ENCODE data around the gene PMS2.
"Not testable (repeated sequence)": the region's sequence is repeated elsewhere in the genome, so short reads cannot be mapped to it uniquely, and the experiment has no call there.

PMS2 gene

DNA sequence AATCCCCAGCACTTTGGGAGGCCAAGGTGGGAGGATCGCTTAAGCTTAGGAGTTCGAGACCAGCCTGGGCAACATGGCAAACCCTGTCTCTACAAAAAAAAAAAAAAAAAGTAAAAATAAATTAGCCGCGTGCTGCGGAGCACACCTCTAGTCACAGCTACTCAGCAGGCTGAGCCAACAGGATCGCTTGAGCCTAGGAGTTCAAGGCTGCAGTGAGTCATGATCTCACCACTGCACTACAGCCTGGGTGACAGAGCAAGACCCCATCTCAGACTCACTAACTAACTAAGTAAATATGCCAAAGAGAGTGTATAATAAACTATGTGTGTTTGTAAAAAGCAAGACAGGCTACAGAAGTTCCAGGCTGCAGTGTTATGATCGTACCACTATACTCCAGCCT, 45.0 kb downstream of the PMS2 start:
- not testable (repeated sequence) for H3K36me3 ChIP-seq (ENCODE audit: control insufficient read depth, insufficient read depth, low read length); H3K4me3 ChIP-seq (ENCODE audit: low read length); H3K27ac ChIP-seq (ENCODE audit: low read length); H3K4me1 ChIP-seq (ENCODE audit: control insufficient read depth, insufficient read depth, low read length); DNase-seq (ENCODE audit: low read depth, low spot score); H3K27me3 ChIP-seq (ENCODE audit: control insufficient read depth, insufficient read depth, low read length); H3K9me3 ChIP-seq (ENCODE audit: control insufficient read depth, insufficient read depth, low read length)
- WGBS (ENCODE audit: insufficient coverage, insufficient read length): no CpG with 5 or more reads among the region's 7 CpGs

DNA sequence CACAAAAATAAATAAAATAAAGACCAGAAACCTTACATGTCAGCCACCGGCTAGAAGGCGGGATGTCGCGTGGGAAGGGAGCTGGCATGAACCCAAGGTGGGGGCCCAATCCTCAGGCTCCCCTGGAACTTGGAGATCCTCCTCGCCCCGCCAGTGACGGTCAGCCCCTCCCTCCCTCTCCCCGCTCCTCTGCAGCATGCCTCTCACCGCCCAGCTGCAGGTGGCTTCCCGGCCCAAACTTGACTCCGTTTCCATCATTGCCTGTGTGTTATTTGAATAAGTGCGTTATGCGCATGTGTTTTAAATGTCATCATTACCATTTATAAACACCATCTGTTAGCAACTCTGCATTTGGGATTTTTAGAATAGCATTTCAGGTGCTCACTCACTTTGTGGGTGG, 45.6 kb downstream of the PMS2 start:
- not testable (repeated sequence) for H3K36me3 ChIP-seq (ENCODE audit: control insufficient read depth, insufficient read depth, low read length); H3K4me1 ChIP-seq (ENCODE audit: control insufficient read depth, insufficient read depth, low read length); H3K27ac ChIP-seq (ENCODE audit: low read length); H3K4me3 ChIP-seq (ENCODE audit: low read length); H3K27me3 ChIP-seq (ENCODE audit: control insufficient read depth, insufficient read depth, low read length); DNase-seq (ENCODE audit: low read depth, low spot score); H3K9me3 ChIP-seq (ENCODE audit: control insufficient read depth, insufficient read depth, low read length)
- no CpG with 5 or more reads among the region's 13 CpGs for WGBS (ENCODE audit: insufficient coverage, insufficient read length)

- H3K4me3 ChIP-seq (ENCODE audit: low read length); H3K36me3 ChIP-seq (ENCODE audit: control insufficient read depth, insufficient read depth, low read length); DNase-seq (ENCODE audit: low read depth, low spot score); H3K27ac ChIP-seq (ENCODE audit: low read length); H3K9me3 ChIP-seq (ENCODE audit: control insufficient read depth, insufficient read depth, low read length); H3K4me1 ChIP-seq (ENCODE audit: control insufficient read depth, insufficient read depth, low read length); H3K27me3 ChIP-seq (ENCODE audit: control insufficient read depth, insufficient read depth, low read length): not testable (repeated sequence)
- WGBS (ENCODE audit: insufficient coverage, insufficient read length): no CpG with 5 or more reads among the region's 17 CpGs
These were observed 73.9 kb downstream of the PMS2 start for GRCh38 chr7:5934945-5935450.

GRCh38 chr7:5931905-5932644, 76.8 kb downstream of the PMS2 start:
- H3K4me1 ChIP-seq (ENCODE audit: control insufficient read depth, insufficient read depth, low read length); H3K36me3 ChIP-seq (ENCODE audit: control insufficient read depth, insufficient read depth, low read length); H3K27ac ChIP-seq (ENCODE audit: low read length); H3K9me3 ChIP-seq (ENCODE audit: control insufficient read depth, insufficient read depth, low read length); H3K27me3 ChIP-seq (ENCODE audit: control insufficient read depth, insufficient read depth, low read length); DNase-seq (ENCODE audit: low read depth, low spot score); H3K4me3 ChIP-seq (ENCODE audit: low read length): not testable (repeated sequence)
- no CpG with 5 or more reads among the region's 13 CpGs for WGBS (ENCODE audit: insufficient coverage, insufficient read length)

GRCh38 chr7:5931250-5931649, 77.6 kb downstream of the PMS2 start:
- H3K27ac ChIP-seq (ENCODE audit: low read length); H3K9me3 ChIP-seq (ENCODE audit: control insufficient read depth, insufficient read depth, low read length); H3K4me3 ChIP-seq (ENCODE audit: low read length); DNase-seq (ENCODE audit: low read depth, low spot score); H3K4me1 ChIP-seq (ENCODE audit: control insufficient read depth, insufficient read depth, low read length); H3K27me3 ChIP-seq (ENCODE audit: control insufficient read depth, insufficient read depth, low read length); H3K36me3 ChIP-seq (ENCODE audit: control insufficient read depth, insufficient read depth, low read length): not testable (repeated sequence)
- WGBS (ENCODE audit: insufficient coverage, insufficient read length): no CpG with 5 or more reads among the region's 14 CpGs

DNA sequence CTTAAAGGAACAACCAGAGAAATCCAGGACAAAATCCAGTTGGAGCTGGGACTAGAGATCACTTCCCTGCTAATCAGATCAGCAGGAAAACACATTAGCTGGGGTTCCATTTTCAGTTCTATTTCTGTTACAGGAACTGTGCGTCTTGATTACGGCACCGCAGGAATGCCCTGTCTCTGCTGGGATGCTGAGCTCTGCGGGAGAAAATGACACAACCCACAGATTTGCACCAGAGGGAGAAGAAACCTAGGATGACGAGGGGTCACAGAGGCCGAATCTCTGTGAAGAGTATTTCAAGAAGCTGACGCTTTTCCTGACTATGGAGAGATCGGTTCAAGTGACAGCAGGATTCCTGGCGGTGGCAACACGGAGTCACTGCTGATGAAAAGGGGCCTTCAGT, 78.6 kb downstream of the PMS2 start:
- not testable (repeated sequence) for H3K4me1 ChIP-seq (ENCODE audit: control insufficient read depth, insufficient read depth, low read length); H3K27me3 ChIP-seq (ENCODE audit: control insufficient read depth, insufficient read depth, low read length); H3K9me3 ChIP-seq (ENCODE audit: control insufficient read depth, insufficient read depth, low read length); H3K27ac ChIP-seq (ENCODE audit: low read length); DNase-seq (ENCODE audit: low read depth, low spot score); H3K36me3 ChIP-seq (ENCODE audit: control insufficient read depth, insufficient read depth, low read length); H3K4me3 ChIP-seq (ENCODE audit: low read length)
- no CpG with 5 or more reads among the region's 10 CpGs for WGBS (ENCODE audit: insufficient coverage, insufficient read length)

GRCh38 chr7:5926263-5926870, 82.5 kb downstream of the PMS2 start:
- not testable (repeated sequence) for H3K27ac ChIP-seq (ENCODE audit: low read length); H3K4me1 ChIP-seq (ENCODE audit: control insufficient read depth, insufficient read depth, low read length); DNase-seq (ENCODE audit: low read depth, low spot score); H3K4me3 ChIP-seq (ENCODE audit: low read length); H3K9me3 ChIP-seq (ENCODE audit: control insufficient read depth, insufficient read depth, low read length); H3K27me3 ChIP-seq (ENCODE audit: control insufficient read depth, insufficient read depth, low read length); H3K36me3 ChIP-seq (ENCODE audit: control insufficient read depth, insufficient read depth, low read length)
- WGBS (ENCODE audit: insufficient coverage, insufficient read length): no CpG with 5 or more reads among the region's 13 CpGs

GRCh38 chr7:5924630-5925029, 84.2 kb downstream of the PMS2 start:
- H3K4me1 ChIP-seq (ENCODE audit: control insufficient read depth, insufficient read depth, low read length); H3K27me3 ChIP-seq (ENCODE audit: control insufficient read depth, insufficient read depth, low read length); DNase-seq (ENCODE audit: low read depth, low spot score); H3K4me3 ChIP-seq (ENCODE audit: low read length); H3K27ac ChIP-seq (ENCODE audit: low read length); H3K36me3 ChIP-seq (ENCODE audit: control insufficient read depth, insufficient read depth, low read length); H3K9me3 ChIP-seq (ENCODE audit: control insufficient read depth, insufficient read depth, low read length): not testable (repeated sequence)
- no CpG with 5 or more reads among the region's 12 CpGs for WGBS (ENCODE audit: insufficient coverage, insufficient read length)

DNA sequence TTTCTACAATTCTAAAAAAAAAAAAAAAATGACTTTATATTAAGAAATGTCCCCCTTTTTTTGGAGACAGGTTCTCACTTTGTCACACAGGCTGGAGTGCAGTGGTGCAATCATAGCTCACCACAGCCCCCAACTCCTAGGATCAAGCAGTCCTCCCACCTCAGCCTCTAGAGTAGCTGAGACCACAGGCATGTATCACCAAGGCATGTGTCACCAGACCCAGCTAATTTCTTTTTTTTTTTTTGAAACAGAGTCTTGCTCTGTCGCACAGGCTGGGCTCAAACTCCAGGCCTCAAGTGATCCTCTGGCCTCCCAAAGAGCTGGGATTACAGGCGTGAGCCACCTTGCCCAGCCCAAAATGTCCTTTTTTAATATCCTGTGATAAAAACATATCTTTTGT, 84.7 kb downstream of the PMS2 start:
- H3K4me3 ChIP-seq (ENCODE audit: low read length); H3K4me1 ChIP-seq (ENCODE audit: control insufficient read depth, insufficient read depth, low read length); H3K36me3 ChIP-seq (ENCODE audit: control insufficient read depth, insufficient read depth, low read length); H3K9me3 ChIP-seq (ENCODE audit: control insufficient read depth, insufficient read depth, low read length); H3K27ac ChIP-seq (ENCODE audit: low read length); H3K27me3 ChIP-seq (ENCODE audit: control insufficient read depth, insufficient read depth, low read length); DNase-seq (ENCODE audit: low read depth, low spot score): not testable (repeated sequence)
- WGBS (ENCODE audit: insufficient coverage, insufficient read length): no CpG with 5 or more reads among the region's 2 CpGs
